Measurements from ENCODE around the gene DNAJC1. TPM values are rescaled to one million over a fixed set of nuclear protein-coding genes. Genes with fewer than 3 reads are reported as not detected.
"Not testable (repeated sequence)": the region's sequence is repeated elsewhere in the genome, so short reads cannot be mapped to it uniquely, and the experiment has no call there.

DNAJC1 gene
- total RNA-seq, 1 experiment from 2014 or later: 17.9 TPM

DNA sequence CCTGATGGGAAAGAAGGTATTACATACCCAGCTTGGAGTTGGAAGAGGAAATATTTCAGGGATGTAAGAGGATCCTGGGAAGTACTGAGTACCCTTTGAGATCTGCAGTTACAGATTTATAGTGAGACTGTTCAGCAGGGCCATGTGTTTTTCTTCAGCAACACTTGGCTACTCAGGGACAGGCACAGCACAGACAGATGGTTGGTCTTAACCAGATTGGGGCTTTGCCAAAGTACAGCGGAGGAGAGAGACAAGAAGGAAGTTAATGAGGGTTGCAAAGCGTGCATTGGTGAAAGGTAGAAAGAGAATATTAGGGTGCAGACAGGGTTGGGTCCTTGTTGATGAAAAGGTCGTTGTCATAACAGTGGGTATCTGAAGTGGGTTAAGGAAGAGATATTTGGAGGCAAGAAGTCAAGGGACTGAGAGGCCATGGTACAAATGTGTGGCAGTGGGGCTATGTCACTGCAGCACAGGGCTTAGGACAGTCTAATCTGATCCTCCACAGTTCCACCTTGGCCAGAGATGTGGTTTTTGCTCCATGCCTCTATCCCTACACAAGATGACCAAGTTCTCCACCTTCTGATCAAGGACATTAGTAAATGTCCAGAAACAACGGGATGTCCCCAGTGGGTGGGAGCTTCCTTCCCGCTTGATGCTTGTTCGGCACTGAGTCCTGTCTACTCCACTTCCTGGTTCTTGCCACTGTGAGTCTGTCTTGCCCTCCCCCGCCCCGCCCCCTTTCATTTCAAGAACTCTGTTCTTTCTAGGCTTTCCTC is 18.9 kb upstream of the DNAJC1 start:
- Histone ChIP-seq H3K36me3 (replicated peaks; ENCODE audit: control insufficient read depth, insufficient read depth, low read length) (no peaks in the 10 kb centered on the region), H3K27me3 (ENCODE audit: control insufficient read depth, insufficient read depth, low read length) (no peaks in the 10 kb centered on the region)
- no peak for DNase-seq

DNA sequence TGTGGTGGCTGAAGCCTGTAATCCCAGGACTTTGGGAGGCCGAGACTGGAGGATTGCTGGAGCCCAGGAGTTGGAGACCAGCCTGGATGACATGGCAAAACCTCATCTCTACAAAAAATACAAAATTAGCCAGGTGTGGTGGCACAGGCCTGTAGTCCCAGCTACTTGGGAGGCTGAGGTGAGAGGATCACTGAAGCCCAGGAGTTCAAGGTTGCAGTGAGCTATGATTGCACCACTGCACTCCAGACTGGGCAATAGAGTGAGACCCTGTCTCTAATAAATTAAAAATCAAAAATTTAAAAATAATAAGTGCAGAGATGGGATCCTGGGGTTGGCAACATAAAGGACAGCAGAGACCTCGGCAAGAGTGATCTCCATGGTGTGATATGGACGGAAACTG is 17.6 kb upstream of the DNAJC1 start:
- H3K36me3 ChIP-seq (replicated peaks; ENCODE audit: control insufficient read depth, insufficient read depth, low read length); DNase-seq; H3K4me3 ChIP-seq (ENCODE audit: insufficient read depth, low read depth, low read length); H3K27me3 ChIP-seq (ENCODE audit: control insufficient read depth, insufficient read depth, low read length): not testable (repeated sequence)

More for the DNA sequence above, 18.9 kb upstream of the DNAJC1 start:
- H3K4me3 ChIP-seq (ENCODE audit: insufficient read depth, low read depth, low read length): no peak overlapping the region

DNA sequence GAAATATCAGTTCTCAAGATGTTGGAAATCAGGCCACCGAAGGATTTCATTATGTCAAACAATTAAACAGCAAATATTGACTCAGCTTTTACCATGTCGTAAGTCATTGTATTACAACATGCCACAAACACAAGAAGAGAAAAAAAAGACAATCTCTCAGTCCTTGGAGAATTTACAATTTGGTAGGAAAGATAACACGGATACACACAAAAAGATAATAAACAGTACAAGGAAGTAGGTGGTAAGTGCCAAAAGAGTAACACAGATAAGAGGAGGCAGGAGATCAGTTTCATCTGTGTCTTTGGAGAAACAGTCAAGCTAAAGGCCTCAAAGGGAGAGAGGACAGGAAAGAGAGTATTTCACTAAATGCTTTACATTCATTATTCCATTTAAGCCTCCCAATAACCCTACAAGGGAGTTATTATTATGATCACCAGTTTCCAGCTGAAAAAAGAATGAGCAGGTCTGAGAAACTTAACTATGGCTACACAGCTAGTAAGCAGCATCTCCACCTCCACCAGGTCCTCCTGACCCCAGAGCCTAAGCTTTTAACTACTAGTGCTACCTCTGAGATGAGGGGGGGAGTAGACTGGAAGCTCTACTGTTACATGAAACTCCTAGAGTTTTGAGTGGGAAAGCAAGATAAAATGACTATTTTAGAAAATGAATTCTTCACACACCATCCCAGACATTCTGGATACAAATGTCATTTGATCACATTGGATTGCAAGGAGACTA is 13.9 kb upstream of the DNAJC1 start:
- H3K27me3 ChIP-seq (ENCODE audit: control insufficient read depth, insufficient read depth, low read length): no peaks in the 10 kb centered on the region
- DNase-seq: no peak
- H3K36me3 ChIP-seq (replicated peaks; ENCODE audit: control insufficient read depth, insufficient read depth, low read length): no peaks in the 10 kb centered on the region
- H3K4me3 ChIP-seq (ENCODE audit: insufficient read depth, low read depth, low read length): no peak overlapping the region

DNA sequence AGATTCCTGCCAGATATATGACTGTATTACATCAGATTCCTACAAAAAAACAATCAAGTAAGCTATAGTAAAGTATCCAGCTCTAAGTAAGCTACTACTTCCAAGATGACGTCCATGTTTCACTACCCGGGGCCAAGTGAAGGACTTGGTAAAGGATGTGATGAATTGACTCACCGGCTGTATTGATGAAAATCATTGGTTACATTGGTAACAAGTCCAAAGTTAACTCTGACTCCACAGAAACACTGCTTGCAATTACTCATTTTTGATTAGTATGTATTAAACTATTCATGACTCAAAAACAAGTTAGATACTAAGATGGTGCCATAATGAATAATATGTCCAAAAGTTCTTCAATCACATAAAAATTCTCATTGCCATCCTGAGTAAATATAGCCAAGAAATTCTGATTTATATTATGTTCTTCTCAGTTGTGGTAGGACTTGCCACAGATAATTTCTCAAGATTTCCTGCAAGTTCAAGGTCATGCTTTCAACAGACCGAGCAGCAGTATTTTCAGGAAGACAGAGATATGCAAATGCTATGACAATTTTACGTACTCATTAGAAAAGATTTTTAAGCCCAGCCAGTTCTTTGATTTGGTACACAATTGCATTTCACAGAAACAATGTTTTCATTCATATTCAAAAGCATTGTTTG is 12.6 kb upstream of the DNAJC1 start:
- H3K4me3 ChIP-seq (ENCODE audit: insufficient read depth, low read depth, low read length): no peak overlapping the region
- H3K27me3 ChIP-seq (ENCODE audit: control insufficient read depth, insufficient read depth, low read length): no peaks in the 10 kb centered on the region
- no peak for DNase-seq
- H3K36me3 ChIP-seq (replicated peaks; ENCODE audit: control insufficient read depth, insufficient read depth, low read length): no peaks in the 10 kb centered on the region

DNA sequence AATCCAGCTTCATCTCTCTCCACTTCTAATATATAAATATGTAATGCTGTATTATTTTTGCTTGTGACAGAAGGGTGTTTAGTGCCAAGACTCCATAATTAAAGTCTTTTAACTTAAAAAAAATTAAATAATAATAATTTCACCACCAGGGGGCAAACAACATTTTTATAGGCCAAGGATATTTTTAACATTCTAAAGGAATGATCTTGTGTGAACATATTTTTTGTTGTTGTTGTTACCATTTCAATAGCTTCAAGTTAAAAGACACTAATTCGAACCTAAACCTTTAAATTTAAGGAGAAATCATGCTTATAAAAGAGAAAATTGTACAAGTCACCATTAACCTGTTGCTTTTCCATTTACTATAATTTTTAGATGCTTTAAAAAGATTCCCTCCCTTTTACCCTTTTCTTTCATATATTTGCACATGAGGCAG is 7.5 kb upstream of the DNAJC1 start:
- Histone ChIP-seq H3K4me3 (ENCODE audit: insufficient read depth, low read depth, low read length) (no peak overlapping the region), H3K36me3 (replicated peaks; ENCODE audit: control insufficient read depth, insufficient read depth, low read length) (no peaks in the 10 kb centered on the region), H3K27me3 (ENCODE audit: control insufficient read depth, insufficient read depth, low read length) (no peaks in the 10 kb centered on the region)
- DNase-seq: no peak

DNA sequence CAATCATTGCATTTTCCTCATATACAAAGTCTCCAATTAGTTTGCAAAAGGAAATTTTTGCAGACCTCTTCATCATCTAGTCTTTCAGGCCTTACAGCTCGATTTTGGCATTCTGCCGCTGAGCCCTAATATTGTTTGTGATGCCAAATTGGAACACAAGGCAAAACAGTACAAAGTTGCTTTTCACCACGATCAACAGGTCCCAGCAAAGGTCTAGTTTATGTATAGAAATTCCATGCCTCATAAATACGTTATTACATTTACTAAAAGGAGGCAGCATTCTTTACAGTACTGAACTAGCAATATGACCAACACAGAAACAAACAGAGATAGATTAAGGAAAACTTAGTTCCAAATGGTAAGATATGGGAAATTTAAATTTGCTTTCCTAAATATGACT is 7.0 kb upstream of the DNAJC1 start:
- Histone ChIP-seq H3K4me3 (ENCODE audit: insufficient read depth, low read depth, low read length) (no peak overlapping the region), H3K36me3 (replicated peaks; ENCODE audit: control insufficient read depth, insufficient read depth, low read length) (no peaks in the 10 kb centered on the region), H3K27me3 (ENCODE audit: control insufficient read depth, insufficient read depth, low read length) (no peaks in the 10 kb centered on the region)
- no peak for DNase-seq

DNA sequence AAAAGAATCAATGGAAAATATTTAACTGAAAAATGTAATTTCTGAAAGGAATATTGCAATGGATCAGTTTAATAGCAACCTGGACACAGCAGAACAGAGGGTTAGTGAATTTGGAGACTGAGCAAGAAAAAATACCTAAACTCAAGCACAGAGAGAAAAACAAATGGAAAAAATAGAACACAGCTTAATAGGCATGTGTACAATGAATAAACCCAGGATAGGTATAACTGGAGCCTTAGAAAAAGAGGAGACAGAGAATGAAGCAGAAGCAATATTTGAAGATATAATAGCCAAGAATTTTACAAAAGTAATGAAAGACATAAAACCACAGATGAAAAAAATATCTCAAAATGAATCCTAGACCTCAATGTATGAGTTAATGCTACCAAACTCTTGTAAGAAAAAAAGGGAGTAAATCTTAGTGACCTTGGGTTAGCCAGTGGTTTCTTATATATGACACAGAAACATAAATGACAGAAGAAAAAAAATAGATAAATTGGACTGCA is 2.9 kb upstream of the DNAJC1 start:
- H3K4me3 ChIP-seq (ENCODE audit: insufficient read depth, low read depth, low read length): no peak overlapping the region
- DNase-seq: no peak
- no peaks in the 10 kb centered on the region for H3K36me3 ChIP-seq (replicated peaks; ENCODE audit: control insufficient read depth, insufficient read depth, low read length)
- no peaks in the 10 kb centered on the region; the same call in 1 of the 2 replicates for H3K27me3 ChIP-seq (ENCODE audit: control insufficient read depth, insufficient read depth, low read length)

DNA sequence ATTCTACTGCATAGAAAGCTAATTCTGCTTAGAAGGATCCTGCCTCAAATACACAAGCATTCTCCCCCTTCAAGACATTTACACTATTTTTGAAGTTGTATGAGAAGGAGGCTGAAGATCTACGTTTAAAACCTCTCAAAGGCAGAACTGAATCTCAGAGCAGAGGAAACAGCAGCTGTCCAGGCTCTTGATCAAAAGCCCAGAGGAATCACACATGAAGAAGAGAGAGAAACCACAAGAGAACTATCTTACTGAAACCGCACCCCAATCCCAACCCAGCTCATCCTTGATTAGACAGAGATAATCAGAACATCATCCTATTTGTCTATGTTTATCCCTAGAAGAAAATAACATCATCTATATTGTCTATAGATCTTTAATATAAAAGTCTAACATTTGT is 2.2 kb upstream of the DNAJC1 start:
- H3K4me3 ChIP-seq (ENCODE audit: insufficient read depth, low read depth, low read length): no peak overlapping the region
- H3K27me3 ChIP-seq (ENCODE audit: control insufficient read depth, insufficient read depth, low read length): no peaks in the 10 kb centered on the region; the same call in 1 of the 2 replicates
- no peak for DNase-seq
- H3K36me3 ChIP-seq (replicated peaks; ENCODE audit: control insufficient read depth, insufficient read depth, low read length): no peaks in the 10 kb centered on the region

DNA sequence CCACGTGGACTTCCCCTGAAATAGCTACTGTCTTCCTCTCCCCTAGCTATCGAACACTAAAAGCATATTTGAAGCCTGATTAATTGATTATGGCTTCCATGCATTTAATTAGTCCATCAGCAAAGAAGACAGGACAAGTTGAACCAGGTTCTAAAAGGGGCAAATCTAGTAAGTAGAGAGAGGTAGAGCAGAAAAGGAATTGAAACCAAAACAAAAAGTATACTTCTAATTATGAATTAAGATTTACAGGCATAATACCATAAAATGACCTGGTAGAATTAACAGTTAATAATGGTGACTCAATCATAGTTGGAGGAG is 393 bp upstream of the DNAJC1 start:
- peak overlapping the region; percentile 17; the same call in 1 of the 2 replicates for H3K4me3 ChIP-seq (ENCODE audit: insufficient read depth, low read depth, low read length)
- H3K36me3 ChIP-seq (replicated peaks; ENCODE audit: control insufficient read depth, insufficient read depth, low read length): no peaks in the 10 kb centered on the region
- no peak for DNase-seq
- no peaks in the 10 kb centered on the region; the same call in 1 of the 2 replicates for H3K27me3 ChIP-seq (ENCODE audit: control insufficient read depth, insufficient read depth, low read length)

DNA sequence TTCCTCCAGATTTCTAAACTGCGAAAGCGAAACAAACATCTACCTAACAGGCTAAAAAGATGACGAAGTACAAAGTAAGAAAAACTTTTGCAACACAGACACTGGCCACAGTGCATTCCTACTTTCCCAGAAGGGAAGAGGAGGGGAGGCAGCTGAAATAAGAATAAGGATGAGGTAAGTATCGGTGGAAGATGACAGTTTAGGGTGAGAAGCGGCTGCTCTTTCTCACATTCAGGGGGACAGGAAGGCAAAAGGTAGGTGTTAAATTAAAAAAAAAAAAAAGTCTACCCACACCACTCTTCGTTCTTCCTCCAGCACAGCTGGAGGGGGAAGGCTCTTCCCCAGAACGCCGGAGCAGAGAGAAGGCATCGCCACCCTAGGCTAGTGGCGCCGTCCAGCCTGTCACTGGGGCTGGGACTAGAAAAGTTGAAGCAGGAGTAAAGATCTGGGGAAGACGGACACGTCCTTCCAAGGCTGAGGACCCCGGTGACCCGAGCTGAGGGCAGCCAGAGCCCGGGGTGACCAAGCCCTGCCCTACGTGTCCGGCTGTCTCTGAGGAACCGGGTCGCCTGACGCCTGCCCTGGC is 846 bp downstream of the DNAJC1 start:
- Histone ChIP-seq H3K4me3 (ENCODE audit: insufficient read depth, low read depth, low read length) (peak overlapping the region; percentile 78), H3K27me3 (ENCODE audit: control insufficient read depth, insufficient read depth, low read length) (no peaks in the 10 kb centered on the region; the same call in 1 of the 2 replicates), H3K36me3 (replicated peaks; ENCODE audit: control insufficient read depth, insufficient read depth, low read length) (no peaks in the 10 kb centered on the region)
- no peak for DNase-seq

DNA sequence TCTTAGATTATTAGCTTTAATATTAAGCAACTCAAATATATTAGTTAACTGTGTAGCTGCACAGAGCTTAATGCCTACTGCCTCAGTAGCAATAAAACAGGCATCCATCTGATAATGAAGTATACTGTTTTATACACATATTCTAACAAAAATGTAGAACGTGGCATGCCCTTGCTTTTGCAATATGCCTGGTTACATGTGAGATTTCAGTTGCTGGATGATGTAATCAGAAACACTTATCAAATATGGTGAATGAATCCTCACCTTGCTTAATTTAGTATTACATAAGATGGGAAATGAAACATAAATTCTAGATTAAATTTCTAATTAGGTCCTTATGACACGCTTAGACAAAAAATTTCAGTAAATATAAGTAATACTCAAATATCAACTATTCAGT is 8.0 kb downstream of the DNAJC1 start:
- Histone ChIP-seq H3K36me3 (replicated peaks; ENCODE audit: control insufficient read depth, insufficient read depth, low read length) (no peaks in the 10 kb centered on the region), H3K27me3 (ENCODE audit: control insufficient read depth, insufficient read depth, low read length) (no peaks in the 10 kb centered on the region), H3K4me3 (ENCODE audit: insufficient read depth, low read depth, low read length) (no peak overlapping the region)
- no peak for DNase-seq

DNA sequence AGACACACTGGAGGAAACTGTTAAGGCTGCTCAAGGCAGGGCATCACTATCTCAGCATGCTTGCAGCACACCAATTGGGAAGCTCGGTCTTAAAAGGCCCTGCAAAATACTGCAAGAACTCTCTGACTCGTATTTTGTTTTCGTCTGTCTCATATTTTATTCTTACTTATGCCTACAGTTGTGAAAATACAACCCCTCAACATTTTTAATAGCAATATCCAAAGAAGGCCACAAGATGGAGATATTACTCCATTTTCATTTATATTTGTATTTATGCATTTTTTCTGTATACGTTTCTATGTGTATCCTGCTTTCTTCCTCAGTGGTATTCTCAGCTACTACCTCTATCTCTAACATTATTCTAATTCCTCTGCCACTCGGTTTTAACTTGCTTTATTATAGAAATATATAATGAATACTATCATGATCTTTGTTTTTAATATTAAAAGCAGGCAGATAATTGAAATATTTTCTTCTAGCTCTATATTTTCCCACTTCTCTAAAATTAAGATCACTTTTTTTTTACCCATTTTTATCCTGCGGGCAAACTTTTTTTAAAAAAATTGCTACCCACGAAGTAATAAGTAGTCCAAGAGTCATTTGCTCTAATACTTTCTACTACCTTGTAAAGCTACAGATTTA is 10.0 kb downstream of the DNAJC1 start:
- Histone ChIP-seq H3K27me3 (ENCODE audit: control insufficient read depth, insufficient read depth, low read length) (no peaks in the 10 kb centered on the region), H3K36me3 (replicated peaks; ENCODE audit: control insufficient read depth, insufficient read depth, low read length) (no peaks in the 10 kb centered on the region), H3K4me3 (ENCODE audit: insufficient read depth, low read depth, low read length) (no peak overlapping the region)
- DNase-seq: no peak

DNA sequence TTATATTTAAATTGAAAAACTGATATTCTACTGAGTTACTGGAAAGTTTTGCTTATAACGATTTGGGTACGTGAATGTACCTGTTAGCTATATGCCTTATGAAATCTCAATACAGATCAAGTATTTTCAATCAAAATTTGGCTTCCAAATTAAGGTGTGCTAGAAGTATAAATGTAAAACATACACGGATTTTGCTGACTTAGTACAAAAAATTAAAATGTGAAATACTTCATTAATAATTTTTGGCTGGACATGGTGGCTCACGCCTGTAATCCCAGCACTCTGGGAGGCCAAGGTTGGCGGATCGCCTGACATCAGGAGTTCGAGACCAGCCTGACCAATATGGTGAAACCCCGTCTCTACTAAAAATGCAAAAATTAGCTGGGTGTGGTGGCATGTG is 11.7 kb downstream of the DNAJC1 start:
- no peaks in the 10 kb centered on the region for H3K27me3 ChIP-seq (ENCODE audit: control insufficient read depth, insufficient read depth, low read length)
- H3K4me3 ChIP-seq (ENCODE audit: insufficient read depth, low read depth, low read length): no peak overlapping the region
- DNase-seq: no peak
- no peaks in the 10 kb centered on the region for H3K36me3 ChIP-seq (replicated peaks; ENCODE audit: control insufficient read depth, insufficient read depth, low read length)

DNA sequence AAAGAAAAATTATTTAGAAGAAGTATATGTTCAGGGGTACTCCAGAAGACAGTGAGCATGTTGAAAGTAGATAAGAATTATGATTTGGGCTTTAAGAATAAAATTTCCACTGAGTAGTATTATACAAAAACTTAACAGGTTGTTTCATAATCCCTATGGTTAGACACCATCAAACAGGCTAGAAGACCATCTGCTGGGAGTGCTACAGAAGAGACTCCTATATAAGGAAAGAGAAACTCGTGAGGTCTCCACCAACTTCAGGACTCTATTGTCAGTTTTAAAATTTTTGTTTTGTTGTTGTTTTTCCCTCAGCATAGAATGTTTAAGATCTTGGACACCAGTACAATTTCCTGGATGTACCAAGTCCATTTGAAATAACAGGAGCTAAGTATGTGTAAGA is 13.1 kb downstream of the DNAJC1 start:
- no peak for DNase-seq
- no peak overlapping the region for H3K4me3 ChIP-seq (ENCODE audit: insufficient read depth, low read depth, low read length)
- H3K27me3 ChIP-seq (ENCODE audit: control insufficient read depth, insufficient read depth, low read length): no peaks in the 10 kb centered on the region
- H3K36me3 ChIP-seq (replicated peaks; ENCODE audit: control insufficient read depth, insufficient read depth, low read length): no peaks in the 10 kb centered on the region
